GM18505 (cell line): Measurements from ENCODE around the gene GMDS.

ENCODE experiments used
- ATAC-seq: cut with Tn5 transposase; IDR thresholded peaks from one replicate; pipeline ENCODE4 v1.9.1; 2021; ENCODE audit not compliant: unreplicated experiment
- POLR2A ChIP-seq: IDR thresholded peaks from 4 replicates; pipeline ENCODE4 v1.6.1; 2011; ENCODE audit warnings: borderline replicate concordance; ENCODE audit not compliant: insufficient read depth, insufficient read length; ENCODE audit errors: extremely low read depth

The GMDS gene

DNA sequence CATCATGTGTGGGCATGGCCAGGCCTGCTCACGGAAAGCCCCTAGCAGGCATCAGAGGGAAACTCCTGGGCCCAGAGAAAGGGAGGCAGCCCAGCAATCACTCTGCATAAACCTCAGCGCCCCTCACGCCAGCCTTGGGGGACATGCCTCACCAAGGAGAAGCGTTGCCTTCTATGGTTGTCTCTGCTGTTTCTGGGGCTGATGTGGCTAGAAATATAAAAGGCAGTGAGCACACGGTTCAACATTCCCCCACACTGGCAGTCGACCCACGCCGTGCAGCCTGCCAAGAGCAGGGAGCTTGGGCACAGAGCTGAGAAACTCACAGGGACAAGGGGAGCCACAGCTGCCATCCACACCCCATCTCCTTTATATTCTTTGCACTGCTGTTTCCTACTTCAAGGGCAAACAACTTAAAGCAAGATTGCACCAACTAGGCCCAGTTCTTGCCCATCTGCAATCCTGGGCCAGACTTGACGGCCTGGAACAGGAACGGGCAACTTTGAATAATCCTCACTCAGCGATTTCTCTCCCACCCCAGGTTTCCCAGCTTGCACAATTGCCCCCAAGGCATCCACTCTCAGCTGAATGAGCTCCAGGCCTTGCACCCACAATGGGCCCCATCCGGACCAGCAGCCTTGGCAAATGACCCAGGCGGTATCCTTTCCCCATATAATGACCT lies 671.2 kb downstream of the GMDS start:
- ATAC-seq = no peak
- TF ChIP-seq POLR2A = no peak
